Tibial artery (tissue), 4 donors: ENCODE results near the gene NINL.
"Not testable (repeated sequence)": the region's sequence is repeated elsewhere in the genome, so short reads cannot be mapped to it uniquely, and the experiment has no call there.

Source experiments
- DNase-seq, 2 donors: peaks; one replicate each; pipeline ENCODE4 v3.0.0-alpha.2; 2019
- H3K27ac ChIP-seq, 2 donors: fragments of 200-600 bp; sonication (generic) in 1 of 2; 1 replicate in 1 of 2; 2 replicates in 1 of 2; pipeline ENCODE4 v1.5.1; 2018 to 2019; ENCODE audit warnings: mild to moderate bottlenecking in 1 of 2
- H3K27me3 ChIP-seq, 2 donors: fragments of 200-600 bp; sonication (generic) in 1 of 2; one replicate each; pipeline versions ENCODE4 v1.5.1 to v1.6.0; 2016 to 2019
- H3K36me3 ChIP-seq, 3 donors: fragments of 200-600 bp; sonication (generic) in 2 of 3; one replicate each; pipeline ENCODE4 v1.5.1; 2016 to 2019; ENCODE audit warnings: mild to moderate bottlenecking in 2 of 3
- H3K4me1 ChIP-seq, 4 donors: fragments of 200-600 bp; sonication (generic) in 2 of 4; 1 replicate in 3 of 4; 2 replicates in 1 of 4; pipeline ENCODE4 v1.5.1; 2016 to 2019
- H3K4me3 ChIP-seq, 2 donors: fragments of 200-600 bp; sonication (generic) in 1 of 2; 1 replicate in 1 of 2; 2 replicates in 1 of 2; pipeline ENCODE4 v1.5.1; 2018 to 2019; ENCODE audit warnings: mild to moderate bottlenecking in 2 of 2
- H3K9me3 ChIP-seq, 3 donors: fragments of 200-600 bp; sonication (generic) in 1 of 3; one replicate each; pipeline ENCODE4 v1.5.1; 2016 to 2019
- CTCF ChIP-seq, 2 experiments: fragments of 200-600 bp in 1 of 2; fragments of 450-650 bp in 1 of 2; IDR thresholded peaks; one replicate each; pipeline ENCODE4 v1.5.1; 2017 to 2019; ENCODE audit warnings: antibody characterized with exemption in 2 of 2, mild to moderate bottlenecking in 1 of 2, moderate library complexity in 1 of 2
- intact Hi-C: fragments of 100-400 bp; cut with DNase I; formaldehyde crosslinking; loops from one replicate; pipeline ENCODE4 v1.15.0; 2023; ENCODE audit warnings: low total_unique reads

NINL gene

GRCh38 chr20:25619514-25619913 lies 34.2 kb upstream of the NINL start:
- H3K36me3 ChIP-seq: peaks cover 0 to 12% (median 5%) of the 10 kb centered on the region in 3 donors
- intact Hi-C loops: no loop called here
- no peak for DNase-seq
- no peaks in the 10 kb centered on the region for H3K27me3 ChIP-seq
- no peak for TF ChIP-seq CTCF (IDR thresholded peaks at IDR 0.05)
- H3K4me1 ChIP-seq: peaks cover 0 to 15% (median 10%) of the 10 kb centered on the region in 4 donors
- no peak overlapping the region for H3K4me3 ChIP-seq
- H3K27ac ChIP-seq: no peak overlapping the region
- H3K9me3 ChIP-seq: no peaks in the 10 kb centered on the region

GRCh38 chr20:25608774-25609173 lies 23.4 kb upstream of the NINL start:
- H3K4me3 ChIP-seq: no peak overlapping the region
- H3K9me3 ChIP-seq: no peaks in the 10 kb centered on the region
- no peak for TF ChIP-seq CTCF (IDR thresholded peaks at IDR 0.05)
- intact Hi-C loops: no loop called here
- H3K4me1 ChIP-seq: no peaks in the 10 kb centered on the region
- H3K36me3 ChIP-seq: peaks cover 0 to 6% (median 6%) of the 10 kb centered on the region in 3 donors
- H3K27me3 ChIP-seq: no peaks in the 10 kb centered on the region
- H3K27ac ChIP-seq: no peak overlapping the region
- no peak for DNase-seq

- H3K4me1 ChIP-seq: no peaks in the 10 kb centered on the region
- no peaks in the 10 kb centered on the region for H3K9me3 ChIP-seq
- H3K4me3 ChIP-seq: no peak overlapping the region
- no peaks in the 10 kb centered on the region for H3K36me3 ChIP-seq
- H3K27ac ChIP-seq: no peak overlapping the region
- no peak for TF ChIP-seq CTCF (IDR thresholded peaks at IDR 0.05)
- intact Hi-C loops: no loop called here
- no peaks in the 10 kb centered on the region for H3K27me3 ChIP-seq
- no peak for DNase-seq
Observed at GRCh38 chr20:25606094-25606695, 20.9 kb upstream of the NINL start.

GRCh38 chr20:25605148-25605547 lies 19.8 kb upstream of the NINL start:
- intact Hi-C loops: no loop called here
- Histone ChIP-seq H3K27ac (no peak overlapping the region), H3K4me3 (no peak overlapping the region), H3K36me3 (no peaks in the 10 kb centered on the region), H3K4me1 (no peaks in the 10 kb centered on the region), H3K9me3 (no peaks in the 10 kb centered on the region), H3K27me3 (no peaks in the 10 kb centered on the region)
- no peak for DNase-seq
- TF ChIP-seq CTCF (IDR thresholded peaks at IDR 0.05): no peak

- no peak for TF ChIP-seq CTCF (IDR thresholded peaks at IDR 0.05)
- Histone ChIP-seq H3K27me3 (no peaks in the 10 kb centered on the region), H3K4me3 (no peak overlapping the region), H3K4me1 (no peaks in the 10 kb centered on the region), H3K36me3 (no peaks in the 10 kb centered on the region), H3K9me3 (no peaks in the 10 kb centered on the region), H3K27ac (no peak overlapping the region)
- DNase-seq: no peak
- intact Hi-C loops: no loop called here
Observed at GRCh38 chr20:25604611-25605010, 19.3 kb upstream of the NINL start.

- H3K4me1 ChIP-seq, H3K27me3 ChIP-seq, H3K36me3 ChIP-seq, H3K4me3 ChIP-seq, DNase-seq, H3K27ac ChIP-seq, H3K9me3 ChIP-seq, intact Hi-C loops: not testable (repeated sequence)
Observed at GRCh38 chr20:25602914-25603309, 17.6 kb upstream of the NINL start.

GRCh38 chr20:25602191-25602913 lies 17.0 kb upstream of the NINL start:
- H3K9me3 ChIP-seq, H3K27me3 ChIP-seq, DNase-seq, H3K4me3 ChIP-seq, H3K4me1 ChIP-seq, H3K36me3 ChIP-seq, intact Hi-C loops, H3K27ac ChIP-seq: not testable (repeated sequence)
